ENCODE measurements around the gene ACP4. TPM values are rescaled to one million over a fixed set of nuclear protein-coding genes. Genes with fewer than 3 reads are reported as not detected.

ACP4 gene
- total RNA-seq, 4 donors from 2014 or later: not detected

GRCh38 chr19:50790922-50791467 lies 780 bp downstream of the ACP4 start:
- no peak for TF ChIP-seq CTCF (IDR thresholded peaks at IDR 0.05; ENCODE audit: low read depth)

GRCh38 chr19:50791594-50792271 lies 1.5 kb downstream of the ACP4 start:
- no peak for TF ChIP-seq CTCF (IDR thresholded peaks at IDR 0.05; ENCODE audit: low read depth)

- TF ChIP-seq CTCF (IDR thresholded peaks at IDR 0.05; ENCODE audit: low read depth): no peak
Observed at GRCh38 chr19:50792272-50793250, 2.3 kb downstream of the ACP4 start.

GRCh38 chr19:50793558-50794065 lies 3.4 kb downstream of the ACP4 start:
- no peak for TF ChIP-seq CTCF (IDR thresholded peaks at IDR 0.05; ENCODE audit: low read depth)

GRCh38 chr19:50794074-50794875 lies 4.1 kb downstream of the ACP4 start:
- no peak for TF ChIP-seq CTCF (IDR thresholded peaks at IDR 0.05; ENCODE audit: low read depth)

- TF ChIP-seq CTCF (IDR thresholded peaks at IDR 0.05; ENCODE audit: low read depth): no peak
Observed at GRCh38 chr19:50794876-50795663, 4.9 kb downstream of the ACP4 start.
